ENCODE data around the gene NDUFB2. TPM values are rescaled to one million over a fixed set of nuclear protein-coding genes. Genes with fewer than 3 reads are reported as not detected.

Gene NDUFB2
- total RNA-seq, 1 donor from 2014 or later = 192 TPM

GRCh38 chr7:140746751-140747150 lies 50.2 kb downstream of the NDUFB2 start:
- Mint-ChIP-seq H3K4me3 (no peak overlapping the region), H3K9me3 (no peaks in the 10 kb centered on the region), H3K36me3 (ENCODE audit: low read depth) (peaks cover 11% of the 10 kb centered on the region), H3K4me1 (no peaks in the 10 kb centered on the region), H3K27ac (no peak overlapping the region), H3K27me3 (no peaks in the 10 kb centered on the region)
- intact Hi-C loops (cut with micrococcal nuclease) = no loop called here
- DNase-seq = no peak

DNA sequence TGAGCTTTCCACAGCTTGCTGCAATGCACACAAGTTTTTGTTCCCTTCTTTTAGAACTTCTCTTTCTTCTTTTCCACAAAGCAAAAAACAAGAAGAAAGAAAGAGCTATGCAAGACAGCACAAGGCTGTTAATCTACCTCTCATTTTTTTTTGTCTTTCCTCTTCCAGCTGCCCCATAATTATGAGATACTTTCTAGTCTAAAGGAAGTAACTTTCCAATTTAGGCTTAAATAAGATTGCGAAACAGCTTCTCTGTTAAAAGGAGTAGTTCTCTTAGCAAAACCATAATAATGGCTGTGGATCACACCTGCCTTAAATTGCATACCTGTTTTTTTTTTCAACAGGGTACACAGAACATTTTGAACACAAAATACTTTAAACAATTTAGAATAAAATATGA lies 56.0 kb downstream of the NDUFB2 start:
- Mint-ChIP-seq H3K4me1 (no peaks in the 10 kb centered on the region), H3K9me3 (no peaks in the 10 kb centered on the region), H3K27me3 (no peaks in the 10 kb centered on the region), H3K27ac (no peak overlapping the region), H3K4me3 (no peak overlapping the region), H3K36me3 (ENCODE audit: low read depth) (peaks cover 8% of the 10 kb centered on the region)
- intact Hi-C loops (cut with micrococcal nuclease) = no loop called here
- DNase-seq = no peak

DNA sequence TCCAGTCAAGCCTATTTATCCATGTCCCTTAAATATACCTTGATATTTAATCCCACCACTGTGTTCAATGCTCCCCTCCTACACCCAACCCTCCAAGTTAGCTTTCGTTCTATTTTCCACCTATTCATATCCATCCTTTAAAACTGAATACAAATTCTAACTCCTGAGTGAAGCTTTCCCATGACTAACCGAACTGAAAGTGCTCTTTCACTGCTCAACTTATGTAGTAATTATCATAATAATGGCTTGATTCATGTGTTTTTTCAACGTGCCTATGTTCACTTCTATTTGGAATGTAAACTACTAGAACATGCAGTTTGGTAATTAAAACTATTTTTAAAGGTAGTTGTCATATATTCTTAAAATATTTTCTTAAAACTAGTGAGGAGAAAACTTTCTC lies 58.0 kb downstream of the NDUFB2 start:
- Mint-ChIP-seq H3K4me3 (no peak overlapping the region), H3K36me3 (ENCODE audit: low read depth) (peaks cover 5% of the 10 kb centered on the region), H3K27me3 (no peaks in the 10 kb centered on the region), H3K9me3 (no peaks in the 10 kb centered on the region), H3K4me1 (no peaks in the 10 kb centered on the region), H3K27ac (no peak overlapping the region)
- intact Hi-C loops (cut with micrococcal nuclease) = no loop called here
- no peak for DNase-seq

Other genes starting within 250 kb of the NDUFB2 start
- 59.7 and 67.5 TPM in 2 replicates for gene MKRN1, start 217.2 kb upstream of the NDUFB2 start, total RNA-seq
- not detected in 2 replicates for gene DENND2A, start 55.9 kb upstream of the NDUFB2 start, total RNA-seq
- gene ADCK2, start 23.8 kb upstream of the NDUFB2 start, total RNA-seq = 22.9 and 28.1 TPM in 2 replicates
- gene BRAF, start 228.2 kb downstream of the NDUFB2 start, total RNA-seq = 22.4 and 23.5 TPM in 2 replicates